ENCODE measurements around the gene HCRTR2.
"Not testable (repeated sequence)": the region's sequence is repeated elsewhere in the genome, so short reads cannot be mapped to it uniquely, and the experiment has no call there.

Gene HCRTR2

GRCh38 chr6:55174211-55175026, at the start of gene HCRTR2:
HCRTR2 (plus strand) TSS chr6:55174515; CDS start chr6:55174588, 73 bp downstream.
- no peak for DNase-seq (ENCODE audit: low read depth in 2 of 2)

GRCh38 chr6:55130806-55131324, 43.5 kb upstream of the HCRTR2 start:
- no peak for DNase-seq (ENCODE audit: low read depth in 2 of 2)

- no peak for DNase-seq (ENCODE audit: low read depth in 2 of 2)
These were observed 42.7 kb upstream of the HCRTR2 start for GRCh38 chr6:55131616-55132015.

- no peak for DNase-seq (ENCODE audit: low read depth in 2 of 2)
These were observed 37.4 kb upstream of the HCRTR2 start for GRCh38 chr6:55136916-55137315.

GRCh38 chr6:55137929-55138693, 36.2 kb upstream of the HCRTR2 start:
- no peak for DNase-seq (ENCODE audit: low read depth in 2 of 2)

- DNase-seq (ENCODE audit: low read depth in 2 of 2), result no peak
These were observed 32.7 kb upstream of the HCRTR2 start for GRCh38 chr6:55141611-55142010.

- DNase-seq (ENCODE audit: low read depth in 2 of 2), result no peak
These were observed 31.7 kb upstream of the HCRTR2 start for GRCh38 chr6:55142610-55143009.

- DNase-seq (ENCODE audit: low read depth in 2 of 2), result no peak
These were observed 21.0 kb upstream of the HCRTR2 start for GRCh38 chr6:55153284-55153683.

GRCh38 chr6:55158784-55159183, 15.5 kb upstream of the HCRTR2 start:
- not testable (repeated sequence) for DNase-seq (ENCODE audit: low read depth in 2 of 2)

- no peak for DNase-seq (ENCODE audit: low read depth in 2 of 2)
These were observed 6.5 kb upstream of the HCRTR2 start for GRCh38 chr6:55167860-55168259.

- DNase-seq (ENCODE audit: low read depth in 2 of 2), result no peak
These were observed 1.0 kb downstream of the HCRTR2 start for GRCh38 chr6:55175078-55176049.

- no peak for DNase-seq (ENCODE audit: low read depth in 2 of 2)
These were observed 2.6 kb downstream of the HCRTR2 start for GRCh38 chr6:55176958-55177357.

GRCh38 chr6:55180258-55180657, 5.9 kb downstream of the HCRTR2 start:
- no peak for DNase-seq (ENCODE audit: low read depth in 2 of 2)

- DNase-seq (ENCODE audit: low read depth in 2 of 2), result no peak
These were observed 7.8 kb downstream of the HCRTR2 start for GRCh38 chr6:55182016-55182650.

GRCh38 chr6:55184782-55185530, 10.6 kb downstream of the HCRTR2 start:
- no peak for DNase-seq (ENCODE audit: low read depth in 2 of 2)

GRCh38 chr6:55198715-55199114, 24.4 kb downstream of the HCRTR2 start:
- no peak for DNase-seq (ENCODE audit: low read depth in 2 of 2)

GRCh38 chr6:55199239-55199638, 24.9 kb downstream of the HCRTR2 start:
- no peak for DNase-seq (ENCODE audit: low read depth in 2 of 2)

- DNase-seq (ENCODE audit: low read depth in 2 of 2), result no peak
These were observed 34.5 kb downstream of the HCRTR2 start for GRCh38 chr6:55208478-55209458.

GRCh38 chr6:55210952-55211351, 36.6 kb downstream of the HCRTR2 start:
- no peak for DNase-seq (ENCODE audit: low read depth in 2 of 2)

Measured in stimulated activated CD8-positive, alpha-beta memory T cell treated with anti-CD3 and anti-CD28 coated beads, Interleukin-15, amount 100 ng/mL, for 4 hours (primary cell).